H1 (cell line): Measurements from ENCODE around the gene KRTAP10-4. TPM values are rescaled to one million over a fixed set of nuclear protein-coding genes. Genes with fewer than 3 reads are reported as not detected.

Source experiments
- EP300 ChIP-seq, 2 experiments: IDR thresholded peaks; 1 replicate in 1 of 2; 2 replicates in 1 of 2; pipeline ENCODE4 v1.6.1; 2011 to 2012; ENCODE audit warnings: low read depth in 2 of 2, low read length in 2 of 2, mild to moderate bottlenecking in 2 of 2, borderline replicate concordance in 1 of 2, inconsistent platforms in 1 of 2, moderate library complexity in 1 of 2
- GTF2F1 ChIP-seq: IDR thresholded peaks from 2 replicates; pipeline ENCODE4 v1.6.1; 2012; ENCODE audit warnings: low read depth, low read length, improper control_type of control experiment, borderline replicate concordance
- NANOG ChIP-seq: IDR thresholded peaks from 2 replicates; pipeline ENCODE4 v1.6.1; 2011; ENCODE audit warnings: low read length, low read depth, mild to moderate bottlenecking, inconsistent platforms; ENCODE audit not compliant: insufficient read depth, poor library complexity, severe bottlenecking
- polyA plus RNA-seq, 7 experiments: library from polyadenylated mRNA; depleted of rRNA in 3 of 7; stranded (reverse) in 5 of 7; unstranded in 2 of 7; fragments of >200 nt in 5 of 7; fragments of 200-250 nt in 2 of 7; gene quantifications; 1 replicate in 5 of 7; 2 replicates in 1 of 7; 4 replicates in 1 of 7; pipeline versions ENCODE4 v1.2.1 to v1.2.3, GENCODE V29; 2011 to 2013; ENCODE audit warnings: missing spikeins in 2 of 7, mixed read lengths in 2 of 7
- total RNA-seq: library from RNA; stranded (reverse); fragmentation: NEBNext Ultra II Directional; extraction: Animal tissue kit (Norgen Biotek cat#: 25700); gene quantifications from 2 replicates; pipeline ENCODE4 v1.2.1, GENCODE V29; 2021
- TF ChIP-seq, protein P1 (sequence below): IDR thresholded peaks from 2 replicates; pipeline ENCODE4 v1.6.1; 2011; ENCODE audit warnings: low read length, improper control_type of control experiment

KRTAP10-4 gene
- total and polyA plus RNA-seq, 2 of the 8 experiments (the other 6 are each of a cell fraction or from before 2014, with no cell fraction given), result not detected

DNA sequence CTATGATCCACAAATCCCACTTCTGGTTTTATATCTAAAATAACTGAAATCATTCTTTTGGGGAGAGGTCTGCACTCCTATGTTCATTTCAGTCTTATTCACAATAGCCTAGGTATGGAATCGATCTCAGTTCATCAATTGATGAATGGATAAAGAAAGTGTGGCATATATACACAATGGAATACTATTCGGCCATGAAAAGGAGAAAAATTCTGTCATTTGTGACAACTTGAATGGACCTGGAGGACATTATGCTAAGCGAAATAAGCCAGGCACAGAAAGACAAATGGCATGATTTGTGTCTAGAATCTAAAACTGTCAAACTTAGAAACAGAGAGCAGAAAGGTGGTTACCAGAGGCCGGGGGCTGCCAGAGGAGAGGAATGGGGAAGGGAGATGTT, 33.0 kb downstream of the KRTAP10-4 start (continued):
- TF ChIP-seq, protein P1, sequence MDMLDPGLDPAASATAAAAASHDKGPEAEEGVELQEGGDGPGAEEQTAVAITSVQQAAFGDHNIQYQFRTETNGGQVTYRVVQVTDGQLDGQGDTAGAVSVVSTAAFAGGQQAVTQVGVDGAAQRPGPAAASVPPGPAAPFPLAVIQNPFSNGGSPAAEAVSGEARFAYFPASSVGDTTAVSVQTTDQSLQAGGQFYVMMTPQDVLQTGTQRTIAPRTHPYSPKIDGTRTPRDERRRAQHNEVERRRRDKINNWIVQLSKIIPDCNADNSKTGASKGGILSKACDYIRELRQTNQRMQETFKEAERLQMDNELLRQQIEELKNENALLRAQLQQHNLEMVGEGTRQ, result no peak
- TF ChIP-seq NANOG (no peak), GTF2F1 (no peak), EP300 (IDR thresholded peaks at IDR 0.05; ENCODE audit: borderline replicate concordance in 1 of 2, low read depth in 2 of 2, low read length in 2 of 2) (no peak)
- TF ChIP-seq, all 59 proteins: peak for 0
